ENCODE measurements around the gene COMMD1. TPM values are rescaled to one million over a fixed set of nuclear protein-coding genes. Genes with fewer than 3 reads are reported as not detected.
A peak's percentile ranks its signal among the peaks of the same experiment; 100 is the strongest.

The COMMD1 gene
- total RNA-seq, 8 experiments from 2014 or later = 23.6 to 48.6 (median 32.5) TPM

- no peak overlapping the region for H3K27ac ChIP-seq
- in situ Hi-C loops (cut with MboI; ENCODE audit: low pct_unique_long_range_greater_than_20kb in 2 of 9, low sequenced_read_pairs in 9 of 9, unreplicated experiment in 9 of 9) = no loop called here
- no peak for ATAC-seq (replicated peaks in 6 of 8)
- no peak overlapping the region for H3K4me3 ChIP-seq
- 83 to 100% (median 100%) methylated on average over 1 of the region's 1 CpG; no CpG with 5 or more reads in 5 of the 10 experiments for WGBS, 10 experiments
- H3K4me1 ChIP-seq (replicated peaks in 1 of 2) = peaks cover 0 to 4% of the 10 kb centered on the region in 2 donors
Measured at GRCh38 chr2:62046141-62046540, 140.7 kb downstream of the COMMD1 start.

DNA sequence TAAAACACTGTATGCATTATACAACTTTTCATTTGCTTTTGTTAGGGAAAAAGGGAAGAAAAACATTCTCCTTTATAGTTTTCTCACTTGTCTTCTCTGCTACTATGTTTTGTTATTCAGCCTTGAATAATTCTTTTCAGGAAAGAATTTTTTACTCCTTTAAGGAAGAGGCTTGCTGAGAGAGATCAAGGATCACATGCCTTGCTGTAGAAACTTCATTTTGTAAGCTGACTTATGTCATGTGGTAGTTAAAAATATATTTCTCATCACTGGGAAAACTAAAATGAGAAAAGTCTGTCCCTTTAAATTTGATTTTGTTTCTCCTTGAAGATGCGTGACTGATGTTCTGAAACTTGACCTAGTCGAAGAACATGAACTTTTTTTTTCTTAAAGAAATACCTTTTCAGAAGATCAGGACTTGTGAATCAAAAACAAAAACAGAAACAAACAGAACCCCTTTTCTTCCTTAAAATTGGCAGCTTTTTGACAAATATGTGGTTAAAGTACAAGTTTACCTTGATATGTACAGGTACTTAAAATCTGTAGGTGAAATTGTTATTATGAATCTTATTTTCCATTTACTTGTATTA, 145.1 kb downstream of the COMMD1 start:
- 25 to 80% (median 44%) methylated on average over 2 of the region's 2 CpGs; no CpG with 5 or more reads in 1 of the 10 experiments for WGBS, 10 experiments
- in situ Hi-C loops (cut with MboI; ENCODE audit: low pct_unique_long_range_greater_than_20kb in 2 of 9, low sequenced_read_pairs in 9 of 9, unreplicated experiment in 9 of 9) = no loop called here
- ATAC-seq (replicated peaks in 6 of 8) = no peak
- peaks cover 0 to 4% of the 10 kb centered on the region in 2 donors for H3K4me1 ChIP-seq (replicated peaks in 1 of 2)
- H3K4me3 ChIP-seq = no peak overlapping the region
- H3K27ac ChIP-seq = no peak overlapping the region

- H3K4me1 ChIP-seq (replicated peaks in 1 of 2) = peaks cover 4% of the 10 kb centered on the region in 2 donors
- no peak for ATAC-seq (replicated peaks in 6 of 8)
- WGBS, 10 experiments = 71 to 100% (median 95%) methylated on average over 1 to 4 of the region's 4 CpGs
- in situ Hi-C loops (cut with MboI; ENCODE audit: low pct_unique_long_range_greater_than_20kb in 2 of 9, low sequenced_read_pairs in 9 of 9, unreplicated experiment in 9 of 9) = no loop called here
- no peak overlapping the region for H3K4me3 ChIP-seq
- H3K27ac ChIP-seq = no peak overlapping the region
Measured at GRCh38 chr2:62054029-62054791, 148.7 kb downstream of the COMMD1 start.

GRCh38 chr2:62054916-62055450, 149.5 kb downstream of the COMMD1 start:
- Histone ChIP-seq H3K4me3 (no peak overlapping the region), H3K27ac (no peak overlapping the region), H3K4me1 (replicated peaks in 1 of 2) (peaks cover 4% of the 10 kb centered on the region in 2 donors)
- in situ Hi-C loops (cut with MboI; ENCODE audit: low pct_unique_long_range_greater_than_20kb in 2 of 9, low sequenced_read_pairs in 9 of 9, unreplicated experiment in 9 of 9) = no loop called here
- no peak for ATAC-seq (replicated peaks in 6 of 8)
- 82 to 100% (median 91%) methylated on average over 1 to 2 of the region's 3 CpGs; no CpG with 5 or more reads in 6 of the 10 experiments for WGBS, 10 experiments

GRCh38 chr2:62055724-62056336, 150.4 kb downstream of the COMMD1 start:
- whole genome bisulfite sequencing, 10 experiments = 60 to 100% (median 86%) methylated on average over 1 to 3 of the region's 3 CpGs; no CpG with 5 or more reads in 1 of the 10 experiments
- Histone ChIP-seq H3K27ac (no peak overlapping the region), H3K4me1 (replicated peaks in 1 of 2) (peaks cover 0 to 4% of the 10 kb centered on the region in 2 donors), H3K4me3 (no peak overlapping the region)
- in situ Hi-C loops (cut with MboI; ENCODE audit: low pct_unique_long_range_greater_than_20kb in 2 of 9, low sequenced_read_pairs in 9 of 9, unreplicated experiment in 9 of 9) = no loop called here
- ATAC-seq (replicated peaks in 6 of 8) = no peak

DNA sequence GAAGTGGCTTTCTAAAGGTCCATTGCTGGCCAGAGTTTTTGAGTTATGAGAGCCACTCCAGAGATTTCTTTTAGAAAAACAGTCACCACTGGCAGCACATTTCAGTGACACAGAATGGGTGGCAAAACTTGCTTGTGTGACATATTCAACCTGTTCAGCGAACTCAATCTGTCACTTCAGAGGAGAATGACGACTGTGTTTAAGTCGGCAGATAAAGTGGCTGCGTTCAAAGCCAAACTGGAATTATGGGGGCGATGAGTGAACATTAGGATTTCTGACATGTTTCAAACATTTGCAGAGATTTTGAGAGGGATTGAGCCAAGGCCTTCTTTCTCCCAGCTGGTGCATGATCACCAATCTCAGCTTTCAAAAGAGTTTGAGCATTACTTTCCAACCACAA, 150.9 kb downstream of the COMMD1 start:
- 39 to 100% (median 84%) methylated on average over 1 to 5 of the region's 5 CpGs; no CpG with 5 or more reads in 3 of the 10 experiments for WGBS, 10 experiments
- Histone ChIP-seq H3K4me1 (replicated peaks in 1 of 2) (peaks cover 0 to 4% of the 10 kb centered on the region in 2 donors), H3K4me3 (no peak overlapping the region), H3K27ac (no peak overlapping the region)
- in situ Hi-C loops (cut with MboI; ENCODE audit: low pct_unique_long_range_greater_than_20kb in 2 of 9, low sequenced_read_pairs in 9 of 9, unreplicated experiment in 9 of 9) = no loop called here
- ATAC-seq (replicated peaks in 6 of 8) = no peak

DNA sequence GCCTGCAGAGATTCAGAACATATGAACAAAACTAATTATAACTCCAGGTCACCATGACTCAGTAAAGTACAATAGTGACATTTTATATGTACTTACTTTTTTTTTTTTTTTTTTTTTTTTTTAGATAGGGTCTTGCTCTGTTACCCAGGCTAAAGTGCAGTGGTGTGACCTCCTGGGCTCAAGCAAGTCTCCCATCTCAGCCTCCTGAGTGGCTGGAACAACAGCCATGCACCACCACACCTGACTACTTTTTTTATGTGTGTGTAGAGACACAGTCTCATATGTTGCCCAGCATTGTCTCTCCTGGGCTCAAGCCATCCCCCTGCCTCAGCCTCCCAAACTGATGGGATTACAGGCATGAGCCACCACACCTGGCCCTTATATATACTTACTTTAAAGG, 159.8 kb downstream of the COMMD1 start:
- in situ Hi-C loops (cut with MboI; ENCODE audit: low pct_unique_long_range_greater_than_20kb in 2 of 9, low sequenced_read_pairs in 9 of 9, unreplicated experiment in 9 of 9) = no loop called here
- H3K4me3 ChIP-seq = no peak overlapping the region
- no peaks in the 10 kb centered on the region for H3K4me1 ChIP-seq (replicated peaks in 1 of 2)
- ATAC-seq (replicated peaks in 6 of 8) = no peak
- H3K27ac ChIP-seq = no peak overlapping the region

- H3K27ac ChIP-seq = no peak overlapping the region
- ATAC-seq (replicated peaks in 6 of 8) = peak in 3 of 8 experiments; percentile 66 to 78 (median 73)
- in situ Hi-C loops (cut with MboI; ENCODE audit: low pct_unique_long_range_greater_than_20kb in 2 of 9, low sequenced_read_pairs in 9 of 9, unreplicated experiment in 9 of 9) = no loop called here
- no peak overlapping the region for H3K4me3 ChIP-seq
- 59 to 81% (median 63%) methylated on average over 2 to 6 of the region's 6 CpGs; no CpG with 5 or more reads in 2 of the 10 experiments for WGBS, 10 experiments
- H3K4me1 ChIP-seq (replicated peaks in 1 of 2) = peaks cover 0 to 9% of the 10 kb centered on the region in 2 donors
Measured at GRCh38 chr2:62071126-62071598, 165.7 kb downstream of the COMMD1 start.

GRCh38 chr2:62071760-62072680, 166.5 kb downstream of the COMMD1 start:
- in situ Hi-C loops (cut with MboI; ENCODE audit: low pct_unique_long_range_greater_than_20kb in 2 of 9, low sequenced_read_pairs in 9 of 9, unreplicated experiment in 9 of 9) = no loop called here
- WGBS, 10 experiments = 80 to 100% (median 100%) methylated on average over 1 to 3 of the region's 7 CpGs; no CpG with 5 or more reads in 3 of the 10 experiments
- no peak for ATAC-seq (replicated peaks in 6 of 8)
- H3K4me1 ChIP-seq (replicated peaks in 1 of 2) = peaks cover 0 to 9% of the 10 kb centered on the region in 2 donors
- H3K4me3 ChIP-seq = no peak overlapping the region
- peak overlapping the region in 1 of 2 donors; percentile 33 for H3K27ac ChIP-seq

DNA sequence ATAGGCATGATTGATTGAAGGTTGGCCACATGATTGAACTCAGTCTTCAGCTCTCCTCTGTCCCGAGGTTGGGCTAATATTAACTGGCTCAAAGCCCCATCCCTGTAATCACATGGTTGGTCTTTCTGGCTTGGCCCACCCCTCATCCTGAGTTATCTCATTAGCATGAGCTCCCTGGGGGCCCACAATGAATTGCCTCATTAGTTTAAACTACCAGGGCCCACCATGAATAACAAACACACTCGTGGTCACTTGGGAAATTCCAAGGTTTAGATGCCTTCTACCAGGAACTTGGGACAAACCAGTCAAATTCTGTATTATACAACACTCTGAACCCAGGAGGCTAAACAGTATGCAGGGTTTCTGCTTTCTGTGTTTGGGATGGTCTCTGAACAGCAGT, 168.8 kb downstream of the COMMD1 start:
- WGBS, 10 experiments = 8 to 75% (median 67%) methylated on average over 1 to 2 of the region's 2 CpGs; no CpG with 5 or more reads in 5 of the 10 experiments
- Histone ChIP-seq H3K4me3 (no peak overlapping the region), H3K27ac (no peak overlapping the region), H3K4me1 (replicated peaks in 1 of 2) (peaks cover 0 to 9% of the 10 kb centered on the region in 2 donors)
- in situ Hi-C loops (cut with MboI; ENCODE audit: low pct_unique_long_range_greater_than_20kb in 2 of 9, low sequenced_read_pairs in 9 of 9, unreplicated experiment in 9 of 9) = no loop called here
- ATAC-seq (replicated peaks in 6 of 8) = peak in 3 of 8 experiments; percentile 14 to 32 (median 22)

DNA sequence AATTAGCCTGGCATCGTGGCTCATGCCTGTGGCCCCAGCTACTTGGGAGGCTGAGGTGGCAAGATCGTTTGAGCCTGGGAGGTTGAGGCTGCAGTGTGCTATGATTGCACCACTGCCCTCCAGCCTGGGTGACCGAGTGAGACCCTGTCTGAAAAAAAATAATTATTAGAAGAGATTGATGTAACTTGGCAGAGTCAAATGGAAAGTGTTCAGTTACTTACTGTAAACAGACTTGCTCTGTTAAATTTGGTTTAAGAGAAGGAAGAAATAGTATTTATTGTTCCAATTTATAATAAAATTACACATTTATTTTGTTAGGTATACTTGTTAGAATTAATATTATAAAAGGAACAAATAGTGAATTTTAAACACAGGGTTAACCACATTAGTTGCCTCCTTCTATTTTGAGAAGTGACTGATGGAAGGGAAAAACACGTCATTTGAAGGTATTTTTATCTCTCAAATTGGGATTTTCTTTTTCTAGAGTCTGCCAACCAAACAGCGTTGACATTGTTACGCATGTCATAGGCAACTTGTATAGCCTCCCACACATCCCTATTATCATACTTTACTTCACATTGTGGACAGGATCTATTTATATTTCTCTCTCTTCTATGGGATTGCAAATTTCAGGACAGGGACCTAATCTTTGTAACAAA, 171.6 kb downstream of the COMMD1 start:
- 59 to 96% (median 82%) methylated on average over 3 to 6 of the region's 6 CpGs for WGBS, 10 experiments
- no peak overlapping the region for H3K27ac ChIP-seq
- ATAC-seq (replicated peaks in 6 of 8) = no peak
- peaks cover 0 to 9% of the 10 kb centered on the region in 2 donors for H3K4me1 ChIP-seq (replicated peaks in 1 of 2)
- no peak overlapping the region for H3K4me3 ChIP-seq
- in situ Hi-C loops (cut with MboI; ENCODE audit: low pct_unique_long_range_greater_than_20kb in 2 of 9, low sequenced_read_pairs in 9 of 9, unreplicated experiment in 9 of 9) = no loop called here

GRCh38 chr2:62084801-62085200, 179.3 kb downstream of the COMMD1 start:
- Histone ChIP-seq H3K4me3 (no peak overlapping the region), H3K4me1 (replicated peaks in 1 of 2) (no peaks in the 10 kb centered on the region), H3K27ac (no peak overlapping the region)
- in situ Hi-C loops (cut with MboI; ENCODE audit: low pct_unique_long_range_greater_than_20kb in 2 of 9, low sequenced_read_pairs in 9 of 9, unreplicated experiment in 9 of 9) = no loop called here
- no peak for ATAC-seq (replicated peaks in 6 of 8)
- WGBS, 10 experiments = 0 to 100% (median 86%) methylated on average over 1 of the region's 1 CpG; no CpG with 5 or more reads in 1 of the 10 experiments
